DOHH2 (cell line): Measurements from ENCODE around the gene RAI2.

Experiments
- EZH2phosphoT487 ChIP-seq: fragments of 200-600 bp; sonication (generic); IDR thresholded peaks from 2 replicates; pipeline ENCODE4 v1.6.1; 2017; ENCODE audit warnings: borderline replicate concordance, mild to moderate bottlenecking, antibody characterized with exemption, low read length, moderate library complexity, mixed read lengths
- TF ChIP-seq, protein P1 (sequence below): fragments of 200-600 bp; sonication (generic); IDR thresholded peaks from one replicate; pipeline ENCODE4 v1.5.1; 2014; ENCODE audit warnings: antibody characterized with exemption, mild to moderate bottlenecking, low read depth, low read length; ENCODE audit not compliant: poor library complexity, severe bottlenecking

DNA sequence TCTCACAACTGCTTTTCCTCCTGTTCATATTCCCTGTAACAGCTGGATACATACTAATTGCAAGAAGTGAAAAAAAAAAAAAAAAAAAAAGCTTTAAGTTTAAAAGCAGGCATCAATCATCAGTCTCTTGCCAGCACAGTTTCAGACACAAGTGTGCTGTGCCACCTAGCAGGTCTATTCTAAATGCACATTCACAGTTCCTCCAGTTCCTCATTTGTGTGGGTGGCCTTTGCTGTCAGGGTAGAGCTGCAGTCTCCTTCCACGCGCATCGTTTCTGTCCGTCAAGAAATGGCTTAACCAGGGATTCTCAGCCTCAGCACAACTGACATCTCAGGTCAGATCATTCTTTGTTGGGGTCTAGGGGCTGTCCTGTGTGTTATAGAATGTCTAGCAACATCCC lies 62.2 kb downstream of the RAI2 start:
- TF ChIP-seq, protein P1, sequence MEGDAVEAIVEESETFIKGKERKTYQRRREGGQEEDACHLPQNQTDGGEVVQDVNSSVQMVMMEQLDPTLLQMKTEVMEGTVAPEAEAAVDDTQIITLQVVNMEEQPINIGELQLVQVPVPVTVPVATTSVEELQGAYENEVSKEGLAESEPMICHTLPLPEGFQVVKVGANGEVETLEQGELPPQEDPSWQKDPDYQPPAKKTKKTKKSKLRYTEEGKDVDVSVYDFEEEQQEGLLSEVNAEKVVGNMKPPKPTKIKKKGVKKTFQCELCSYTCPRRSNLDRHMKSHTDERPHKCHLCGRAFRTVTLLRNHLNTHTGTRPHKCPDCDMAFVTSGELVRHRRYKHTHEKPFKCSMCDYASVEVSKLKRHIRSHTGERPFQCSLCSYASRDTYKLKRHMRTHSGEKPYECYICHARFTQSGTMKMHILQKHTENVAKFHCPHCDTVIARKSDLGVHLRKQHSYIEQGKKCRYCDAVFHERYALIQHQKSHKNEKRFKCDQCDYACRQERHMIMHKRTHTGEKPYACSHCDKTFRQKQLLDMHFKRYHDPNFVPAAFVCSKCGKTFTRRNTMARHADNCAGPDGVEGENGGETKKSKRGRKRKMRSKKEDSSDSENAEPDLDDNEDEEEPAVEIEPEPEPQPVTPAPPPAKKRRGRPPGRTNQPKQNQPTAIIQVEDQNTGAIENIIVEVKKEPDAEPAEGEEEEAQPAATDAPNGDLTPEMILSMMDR: no peak
- TF ChIP-seq EZH2phosphoT487: no peak
